ENCODE measurements around the gene RAB39A.

GRCh38 chr11:107931206-107931605 lies 3.0 kb downstream of the RAB39A start:
- no peak for TF ChIP-seq POLR2AphosphoS5 (IDR thresholded peaks at IDR 0.05; ENCODE audit: insufficient read depth in 1 of 2, low read depth in 1 of 2)
- TF ChIP-seq CTCF (IDR thresholded peaks at IDR 0.05): no peak
- TF ChIP-seq POLR2A (IDR thresholded peaks at IDR 0.05): no peak
